Astrocyte of the spinal cord (primary cell): ENCODE results near the gene PSMB7.

ENCODE experiments used
- DNase-seq: peaks from one replicate; pipeline ENCODE4 v3.0.0; 2011; ENCODE audit warnings: low read depth, low spot score
- H3K4me3 ChIP-seq: 2 replicates; pipeline ENCODE4 v1.5.1; 2011; ENCODE audit warnings: low read depth, mild to moderate bottlenecking, low read length, moderate library complexity
- CTCF ChIP-seq: IDR thresholded peaks from 2 replicates; pipeline ENCODE4 v1.5.1; 2012; ENCODE audit warnings: low read depth, mild to moderate bottlenecking, low read length, inconsistent platforms
- in situ Hi-C: cut with HindIII; loops from 2 replicates; pipeline ENCODE4 v1.10.0; 2017; ENCODE audit warnings: low sequenced_read_pairs

PSMB7 gene

DNA sequence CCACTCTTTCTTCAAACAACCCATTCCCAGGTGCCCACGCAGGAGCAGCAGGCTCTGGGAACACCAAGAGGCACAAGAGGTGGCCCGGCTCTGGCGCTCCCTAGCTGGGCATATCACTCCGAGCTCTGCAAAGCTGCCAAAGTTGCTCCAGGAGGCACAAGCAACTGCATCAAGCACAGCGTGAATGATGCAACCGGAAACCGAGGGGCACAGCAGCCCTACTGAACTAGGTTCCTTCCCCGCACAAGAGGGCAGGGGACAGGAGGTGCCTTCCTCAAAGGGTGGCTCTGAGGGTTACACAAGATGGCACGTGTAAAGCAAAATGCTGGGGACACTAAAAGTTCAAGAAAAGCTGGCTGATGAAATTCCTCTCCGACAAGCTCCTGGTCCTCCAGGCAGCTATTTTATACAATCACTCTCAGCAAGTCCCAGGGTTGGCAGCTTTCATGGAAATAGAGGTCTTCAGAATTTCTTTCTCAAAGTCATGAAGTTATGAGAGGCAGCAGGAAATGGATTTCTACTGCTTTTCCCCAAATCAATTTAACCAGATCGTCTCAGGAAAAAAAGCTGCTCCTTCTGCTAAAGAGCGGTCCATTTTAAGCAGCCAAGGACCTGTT lies 22.9 kb downstream of the PSMB7 start:
- in situ Hi-C loops: no loop called here
- no peak for DNase-seq
- H3K4me3 ChIP-seq: no peak overlapping the region
- no peak for TF ChIP-seq CTCF

DNA sequence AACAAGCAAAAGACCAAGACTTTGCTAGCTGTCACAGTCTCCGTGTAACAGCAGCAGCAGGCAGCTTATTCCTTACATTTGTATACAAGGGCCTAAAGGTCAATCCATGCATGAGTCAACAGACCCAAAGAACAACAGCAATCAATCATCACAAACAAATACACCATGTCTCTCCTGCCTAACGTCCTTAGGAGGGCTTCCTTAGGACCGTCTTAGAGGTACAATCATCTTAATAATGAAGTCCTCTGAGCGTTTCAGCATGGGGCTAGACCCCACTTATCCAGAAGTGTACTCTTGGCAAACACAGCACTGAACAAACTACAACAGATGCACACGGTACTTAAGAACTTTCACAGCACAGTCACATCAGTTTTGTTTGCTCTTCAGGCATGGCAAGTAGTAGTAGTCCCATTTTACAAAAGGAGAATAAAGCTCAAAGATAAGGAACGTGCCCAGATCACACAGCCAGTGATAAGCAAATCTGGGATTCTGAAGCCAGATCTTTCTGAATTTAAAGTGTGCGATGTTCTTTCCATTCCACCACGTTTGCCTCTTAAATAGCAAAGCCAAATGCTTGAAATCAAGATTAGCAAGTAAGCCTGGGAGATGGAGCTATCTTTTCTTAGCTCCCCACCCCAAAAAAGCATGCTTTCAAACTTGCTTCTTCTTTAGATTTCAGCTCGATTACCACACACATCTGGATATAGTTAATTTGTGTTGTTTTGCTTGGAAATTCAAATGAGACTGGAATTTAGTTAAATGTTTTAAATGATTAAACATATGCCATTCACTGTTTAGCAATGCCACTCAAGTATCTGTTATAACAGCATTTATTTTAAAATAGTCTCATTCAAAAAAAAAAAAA lies 24.2 kb downstream of the PSMB7 start:
- no peak overlapping the region for H3K4me3 ChIP-seq
- TF ChIP-seq CTCF: no peak
- no peak for DNase-seq
- in situ Hi-C loops: no loop called here

- no peak for TF ChIP-seq CTCF
- in situ Hi-C loops: no loop called here
- DNase-seq: no peak
- H3K4me3 ChIP-seq: no peak overlapping the region
Measured at GRCh38 chr9:124389146-124389939, 25.9 kb downstream of the PSMB7 start.

DNA sequence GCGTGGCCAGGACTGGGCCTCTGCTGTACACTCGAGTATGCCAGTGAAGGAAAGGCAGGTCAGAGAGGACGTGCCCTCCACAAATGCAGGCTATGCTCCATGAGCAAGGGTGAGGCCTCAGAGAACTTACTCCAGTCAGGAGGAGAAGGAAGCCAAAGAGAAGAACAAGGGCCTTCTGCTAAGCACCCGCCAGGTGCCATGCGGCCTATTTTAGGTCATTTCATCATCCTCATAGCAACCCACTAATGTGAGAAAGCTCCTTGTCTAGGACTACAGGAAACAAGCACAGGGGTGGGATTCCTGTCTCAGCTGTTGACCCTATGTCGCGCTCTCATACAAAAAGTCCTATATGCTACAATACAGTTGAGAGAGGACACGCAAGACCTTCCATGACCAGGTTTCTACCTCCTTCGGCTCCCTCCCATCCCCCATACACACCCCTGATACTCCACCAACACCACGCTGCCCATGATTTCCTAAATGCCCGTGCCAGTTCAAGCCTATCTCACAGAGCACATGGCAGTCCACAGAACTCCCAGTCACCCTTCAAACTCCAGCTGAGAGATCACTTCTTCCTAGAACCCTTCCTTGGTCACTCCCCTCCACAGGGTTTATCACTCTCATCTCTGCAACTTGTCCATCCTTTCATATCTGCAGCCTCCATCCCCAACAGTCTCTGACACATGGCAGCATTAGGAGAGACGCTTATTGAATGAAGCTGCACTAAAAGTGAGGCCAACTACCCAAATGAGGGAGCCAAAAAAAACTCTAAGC lies 26.8 kb downstream of the PSMB7 start:
- no peak for TF ChIP-seq CTCF
- in situ Hi-C loops: no loop called here

GRCh38 chr9:124386201-124386600 lies 29.0 kb downstream of the PSMB7 start:
- no peak overlapping the region for H3K4me3 ChIP-seq
- no peak for TF ChIP-seq CTCF
- in situ Hi-C loops: no loop called here
- no peak for DNase-seq

More for the DNA sequence above, 26.8 kb downstream of the PSMB7 start:
- no peak for DNase-seq
- no peak overlapping the region for H3K4me3 ChIP-seq

- no peak for TF ChIP-seq CTCF
- no peak for DNase-seq
- no peak overlapping the region for H3K4me3 ChIP-seq
- in situ Hi-C loops: no loop called here
Measured at GRCh38 chr9:124385623-124386022, 29.6 kb downstream of the PSMB7 start.
